Mesenchymal stem cell (in vitro differentiated cells and primary cell): ENCODE results near the gene APC2.

Experiments used
- DNase-seq: peaks from one replicate; pipeline ENCODE4 v3.0.0-alpha.2; 2013
- H2AFZ ChIP-seq: one replicate; pipeline ENCODE4 v1.6.1; 2013; ENCODE audit warnings: low read depth, mild to moderate bottlenecking, control low read depth, inconsistent platforms, low read length, moderate library complexity
- H2AK5ac ChIP-seq: 2 replicates; pipeline ENCODE4 v1.6.1; 2013; ENCODE audit warnings: low read length, moderate library complexity, mild to moderate bottlenecking, inconsistent platforms; ENCODE audit not compliant: severe bottlenecking
- H2BK120ac ChIP-seq: one replicate; pipeline ENCODE4 v1.6.1; 2013; ENCODE audit warnings: low read depth, mild to moderate bottlenecking, inconsistent platforms, low read length, moderate library complexity
- H2BK12ac ChIP-seq, 2 experiments: one replicate each; pipeline ENCODE4 v1.6.1; 2013; ENCODE audit warnings: inconsistent platforms in 2 of 2, low read length in 2 of 2, mild to moderate bottlenecking in 2 of 2, moderate library complexity in 2 of 2, control low read depth in 1 of 2
- H2BK15ac ChIP-seq: one replicate; pipeline ENCODE4 v1.6.1; 2013; ENCODE audit warnings: mild to moderate bottlenecking, low read depth, inconsistent platforms; ENCODE audit not compliant: poor library complexity, severe bottlenecking
- H2BK5ac ChIP-seq: 2 replicates; pipeline ENCODE4 v1.6.1; 2013; ENCODE audit warnings: low read depth, mild to moderate bottlenecking, low read length, control low read depth, inconsistent platforms; ENCODE audit not compliant: poor library complexity, severe bottlenecking
- H3K14ac ChIP-seq, 2 experiments: one replicate each; pipeline ENCODE4 v1.6.1; 2013; ENCODE audit warnings: inconsistent platforms in 2 of 2, low read length in 2 of 2, control low read depth in 1 of 2, mild to moderate bottlenecking in 1 of 2, moderate library complexity in 1 of 2
- H3K18ac ChIP-seq, 2 experiments: one replicate each; pipeline ENCODE4 v1.6.1; 2013; ENCODE audit warnings: inconsistent platforms in 2 of 2, low read length in 2 of 2, control low read depth in 1 of 2, low read depth in 1 of 2, mild to moderate bottlenecking in 1 of 2
- H3K23ac ChIP-seq, 2 experiments: one replicate each; pipeline ENCODE4 v1.6.1; 2013; ENCODE audit warnings: inconsistent platforms in 2 of 2, low read length in 2 of 2, mild to moderate bottlenecking in 2 of 2, moderate library complexity in 2 of 2, control low read depth in 1 of 2
- H3K27ac ChIP-seq: 2 replicates; pipeline ENCODE4 v1.5.1; 2013; ENCODE audit warnings: mild to moderate bottlenecking, moderate library complexity, low read length, control low read depth, inconsistent platforms; ENCODE audit not compliant: poor library complexity, severe bottlenecking
- H3K27me3 ChIP-seq, 2 experiments: 2 replicates each; pipeline versions ENCODE4 v1.6.1 to v1.7.0; 2013; ENCODE audit warnings: low read length in 2 of 2, mild to moderate bottlenecking in 2 of 2, moderate library complexity in 2 of 2, control low read depth in 1 of 2, inconsistent platforms in 1 of 2; ENCODE audit not compliant: control insufficient read depth in 1 of 2, insufficient read depth in 1 of 2
- H3K36me3 ChIP-seq, 2 experiments: 2 replicates each; pipeline versions ENCODE4 v1.6.1 to v1.7.0; 2013; ENCODE audit warnings: low read length in 2 of 2, control low read depth in 1 of 2, inconsistent platforms in 1 of 2, low read depth in 1 of 2, mild to moderate bottlenecking in 1 of 2; ENCODE audit not compliant: insufficient read depth in 2 of 2, control insufficient read depth in 1 of 2
- H3K4ac ChIP-seq, 2 experiments: one replicate each; pipeline ENCODE4 v1.6.1; 2013; ENCODE audit warnings: inconsistent platforms in 2 of 2, low read length in 2 of 2, mild to moderate bottlenecking in 2 of 2, moderate library complexity in 2 of 2, control low read depth in 1 of 2, low read depth in 1 of 2
- H3K4me1 ChIP-seq: 2 replicates; pipeline ENCODE4 v1.6.1; 2013; ENCODE audit warnings: low read depth, low read length, control low read depth; ENCODE audit not compliant: control insufficient read depth, insufficient read depth
- H3K4me2 ChIP-seq: 2 replicates; pipeline ENCODE4 v1.6.1; 2013; ENCODE audit warnings: low read length, mild to moderate bottlenecking, inconsistent platforms; ENCODE audit not compliant: poor library complexity, severe bottlenecking
- H3K4me3 ChIP-seq, 2 experiments: 2 replicates each; pipeline versions ENCODE4 v1.5.1 to v1.7.0; 2013; ENCODE audit warnings: low read length in 2 of 2, mild to moderate bottlenecking in 2 of 2, control low read depth in 1 of 2, low read depth in 1 of 2; ENCODE audit not compliant: insufficient read depth in 1 of 2
- H3K79me1 ChIP-seq: replicated peaks from 2 replicates; pipeline ENCODE4 v1.6.1; 2013; ENCODE audit warnings: mild to moderate bottlenecking, control low read depth, low read length, inconsistent platforms; ENCODE audit not compliant: poor library complexity, severe bottlenecking
- H3K9ac ChIP-seq: 2 replicates; pipeline ENCODE4 v1.7.0; 2013; ENCODE audit warnings: mild to moderate bottlenecking, low read length, moderate library complexity
- H3K9me3 ChIP-seq: 2 replicates; pipeline ENCODE4 v1.7.0; 2013; ENCODE audit warnings: mild to moderate bottlenecking, low read length; ENCODE audit not compliant: control insufficient read depth
- H4K8ac ChIP-seq: one replicate; pipeline ENCODE4 v1.6.1; 2013; ENCODE audit warnings: inconsistent platforms, mild to moderate bottlenecking, low read length, moderate library complexity
- H4K91ac ChIP-seq: one replicate; pipeline ENCODE4 v1.6.1; 2013; ENCODE audit warnings: mild to moderate bottlenecking, low read length, inconsistent platforms
- WGBS: methylation state at CpG from one replicate; pipeline ENCODE4 v1.1.7; 2013; ENCODE audit warnings: mixed read lengths; 5-methylcytosine and 5-hydroxymethylcytosine counted together

Gene APC2

DNA sequence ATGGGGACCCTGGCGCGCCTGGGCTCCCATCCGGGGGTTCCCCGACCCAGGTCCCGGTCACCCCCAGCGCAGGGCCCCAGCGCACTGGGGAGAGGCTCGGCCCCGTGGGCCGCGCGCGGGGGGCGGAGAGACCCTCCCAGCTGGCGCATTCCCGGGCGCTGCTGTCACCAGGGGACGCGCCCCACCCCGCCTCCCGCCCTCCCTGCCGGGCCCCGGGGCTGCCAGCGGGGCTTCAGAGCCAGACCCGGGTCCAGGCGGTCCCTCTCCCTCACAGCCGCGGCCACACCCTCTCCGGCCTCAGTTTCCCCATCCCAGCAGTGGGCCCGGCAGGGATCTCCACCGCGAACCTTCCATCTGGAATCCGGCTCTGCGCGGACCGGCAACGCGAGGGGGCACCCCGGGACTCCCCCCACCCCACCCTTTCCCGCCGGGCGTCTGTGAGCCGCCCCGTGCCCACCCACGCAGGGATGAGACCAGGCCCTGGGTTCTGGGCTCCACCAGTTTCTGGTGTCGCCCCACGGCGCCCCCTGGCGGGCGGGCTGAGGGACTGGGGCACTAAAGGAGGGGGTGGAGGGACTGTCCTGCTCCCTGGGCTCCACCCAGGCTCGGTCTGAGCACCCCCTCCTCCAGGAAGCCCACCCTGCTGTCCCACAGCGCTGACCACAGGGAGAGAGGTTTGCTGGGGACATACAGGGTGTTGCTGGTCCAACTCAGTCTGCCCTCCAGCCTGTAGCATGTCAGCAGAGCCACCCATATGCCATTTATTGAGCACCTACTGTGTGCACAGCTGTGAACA, 63.8 kb downstream of the APC2 start:
- Histone ChIP-seq H3K9ac (peak overlapping the region; percentile 70), H2BK15ac (peak overlapping the region; percentile 4), H3K14ac (no peak overlapping the region), H3K18ac (peak overlapping the region; percentile 61 to 66), H3K4ac (peak overlapping the region in 1 of 2 experiments; percentile 70), H4K8ac (peak overlapping the region; percentile 81), H2AFZ (no peak overlapping the region), H4K91ac (peak overlapping the region; percentile 67), H2BK5ac (peak overlapping the region; percentile 24), H3K27me3 (peaks cover 9 to 51% of the 10 kb centered on the region in 2 experiments), H3K79me1 (peaks cover 8% of the 10 kb centered on the region), H3K9me3 (peaks cover 2% of the 10 kb centered on the region), H3K36me3 (peaks cover 0 to 9% of the 10 kb centered on the region in 2 experiments), H3K23ac (no peak overlapping the region), H2BK120ac (peak overlapping the region; percentile 55), H3K4me3 (peak overlapping the region; percentile 44 to 66), H3K27ac (no peak overlapping the region), H3K4me1 (peaks cover 22% of the 10 kb centered on the region), H2AK5ac (no peak overlapping the region), H3K4me2 (peak overlapping the region; percentile 84), H2BK12ac (peak overlapping the region in 1 of 2 experiments; percentile 38)
- DNase-seq, result peak; percentile 60
- 13% methylated on average over 42 of the region's 52 CpGs for WGBS

- no peak overlapping the region for H3K4ac ChIP-seq
- no peak overlapping the region for H2BK5ac ChIP-seq
- H3K9me3 ChIP-seq, result peaks cover 2% of the 10 kb centered on the region
- no peak overlapping the region for H3K18ac ChIP-seq
- no peak overlapping the region for H3K4me2 ChIP-seq
- no peak overlapping the region for H2AFZ ChIP-seq
- H3K36me3 ChIP-seq, result peaks cover 0 to 9% of the 10 kb centered on the region in 2 experiments
- no peak overlapping the region for H3K27ac ChIP-seq
- H3K23ac ChIP-seq, result no peak overlapping the region
- no peak overlapping the region for H2BK120ac ChIP-seq
- H2AK5ac ChIP-seq, result no peak overlapping the region
- no peak overlapping the region for H3K9ac ChIP-seq
- H3K4me3 ChIP-seq, result no peak overlapping the region
- H2BK12ac ChIP-seq, result no peak overlapping the region
- WGBS, result 74% methylated on average over 10 of the region's 10 CpGs
- H2BK15ac ChIP-seq, result no peak overlapping the region
- no peak overlapping the region for H4K8ac ChIP-seq
- H3K4me1 ChIP-seq, result peaks cover 22% of the 10 kb centered on the region
- peaks cover 8% of the 10 kb centered on the region for H3K79me1 ChIP-seq
- no peak overlapping the region for H3K14ac ChIP-seq
- DNase-seq, result no peak
- no peak overlapping the region for H4K91ac ChIP-seq
- peaks cover 11 to 55% of the 10 kb centered on the region in 2 experiments for H3K27me3 ChIP-seq
Observed at GRCh38 chr19:1514295-1514661, 64.4 kb downstream of the APC2 start.

GRCh38 chr19:1514986-1515721, 65.2 kb downstream of the APC2 start:
- H3K23ac ChIP-seq, result no peak overlapping the region
- H3K14ac ChIP-seq, result no peak overlapping the region
- peaks cover 8% of the 10 kb centered on the region for H3K79me1 ChIP-seq
- H3K9me3 ChIP-seq, result peaks cover 2% of the 10 kb centered on the region
- no peak overlapping the region for H2BK120ac ChIP-seq
- H4K91ac ChIP-seq, result no peak overlapping the region
- no peak overlapping the region for H4K8ac ChIP-seq
- DNase-seq, result no peak
- no peak overlapping the region for H3K27ac ChIP-seq
- peaks cover 11 to 58% of the 10 kb centered on the region in 2 experiments for H3K27me3 ChIP-seq
- WGBS, result 85% methylated on average over 13 of the region's 14 CpGs
- H2BK15ac ChIP-seq, result no peak overlapping the region
- H2BK5ac ChIP-seq, result no peak overlapping the region
- H3K4ac ChIP-seq, result no peak overlapping the region
- H3K18ac ChIP-seq, result no peak overlapping the region
- no peak overlapping the region for H2AFZ ChIP-seq
- no peak overlapping the region for H2AK5ac ChIP-seq
- peaks cover 0 to 6% of the 10 kb centered on the region in 2 experiments for H3K36me3 ChIP-seq
- H3K9ac ChIP-seq, result no peak overlapping the region
- no peak overlapping the region for H3K4me2 ChIP-seq
- H3K4me1 ChIP-seq, result peaks cover 22% of the 10 kb centered on the region
- H3K4me3 ChIP-seq, result no peak overlapping the region
- no peak overlapping the region for H2BK12ac ChIP-seq

DNA sequence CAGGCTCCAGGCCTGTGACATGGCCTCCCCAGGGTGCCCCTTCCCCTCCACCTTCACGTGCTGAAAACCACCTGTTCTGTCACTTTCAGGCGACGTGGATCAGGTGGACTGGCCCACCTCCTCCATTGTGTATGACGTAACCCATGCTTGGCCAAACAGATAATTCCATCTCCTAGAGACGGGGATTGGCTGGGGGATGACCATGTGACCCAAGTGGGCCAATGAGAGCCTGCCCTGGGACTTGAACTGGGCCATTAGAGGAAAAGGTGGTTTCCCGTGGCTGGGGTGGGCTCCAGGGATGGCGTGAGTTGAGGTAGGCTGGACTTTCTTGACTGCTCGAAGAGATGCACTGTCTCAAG, 66.5 kb downstream of the APC2 start:
- no peak overlapping the region for H2AK5ac ChIP-seq
- no peak overlapping the region for H2BK12ac ChIP-seq
- no peak overlapping the region for H3K4me2 ChIP-seq
- no peak overlapping the region for H2AFZ ChIP-seq
- peaks cover 2% of the 10 kb centered on the region for H3K9me3 ChIP-seq
- H2BK120ac ChIP-seq, result no peak overlapping the region
- H3K4me3 ChIP-seq, result no peak overlapping the region
- WGBS, result 79% methylated on average over 8 of the region's 8 CpGs
- H3K27ac ChIP-seq, result no peak overlapping the region
- H3K79me1 ChIP-seq, result peaks cover 8% of the 10 kb centered on the region
- no peak overlapping the region for H3K4ac ChIP-seq
- H3K4me1 ChIP-seq, result peaks cover 22% of the 10 kb centered on the region
- no peak overlapping the region for H3K9ac ChIP-seq
- no peak for DNase-seq
- H2BK5ac ChIP-seq, result no peak overlapping the region
- no peak overlapping the region for H2BK15ac ChIP-seq
- no peaks in the 10 kb centered on the region for H3K36me3 ChIP-seq
- H3K18ac ChIP-seq, result no peak overlapping the region
- H3K14ac ChIP-seq, result no peak overlapping the region
- peaks cover 12 to 65% of the 10 kb centered on the region in 2 experiments for H3K27me3 ChIP-seq
- H4K91ac ChIP-seq, result no peak overlapping the region
- no peak overlapping the region for H3K23ac ChIP-seq
- no peak overlapping the region for H4K8ac ChIP-seq
